Caco-2 (cell line): ENCODE data around the gene SLC15A1. TPM values are rescaled to one million over a fixed set of nuclear protein-coding genes. Genes with fewer than 3 reads are reported as not detected.
A peak's percentile ranks its signal among the peaks of the same experiment; 100 is the strongest.

Source experiments
- BruUV-seq: library from RNA; stranded (reverse); fragments of 400-500 nt; replicated peaks from 2 replicates; lab custom pipeline; 2021; lab: Mats Ljungman, UMichigan
- CTCF ChIA-PET: fragments of 300-600 bp; sonication (Branson Sonifier 250); formaldehyde crosslinking; loops from one replicate; lab custom pipeline; 2022; ENCODE audit warnings: antibody characterized with exemption; lab: Charles Lee
- POLR2A ChIA-PET: fragments of 300-600 bp; sonication (Branson Sonifier 250); formaldehyde crosslinking; loops from one replicate; lab custom pipeline; 2022; ENCODE audit warnings: antibody characterized with exemption; lab: Charles Lee
- DNase-seq, 2 experiments: peaks; one replicate each; pipeline versions ENCODE4 v3.0.0 to v3.0.0-alpha.2; 2020 to 2022
- H3K27me3 ChIP-seq: replicated peaks from 2 replicates; pipeline ENCODE4 v1.6.0; 2011; ENCODE audit warnings: low read length; ENCODE audit not compliant: control insufficient read depth, insufficient read depth
- H3K36me3 ChIP-seq: 2 replicates; pipeline ENCODE4 v1.5.1; 2011; ENCODE audit warnings: low read length; ENCODE audit not compliant: control insufficient read depth, insufficient read depth
- H3K4me1 ChIP-seq: fragments of 250-450 bp; sonication (Bioruptor Pico); 2 replicates; pipeline ENCODE4 v1.5.1; 2020; ENCODE audit warnings: mild to moderate bottlenecking
- H3K4me3 ChIP-seq: 2 replicates; pipeline ENCODE4 v1.5.1; 2011; ENCODE audit warnings: low read depth, mild to moderate bottlenecking, control low read depth, low read length
- H3K9me3 ChIP-seq: fragments of 250-450 bp; sonication (Bioruptor Pico); 2 replicates; pipeline ENCODE4 v1.5.1; 2020; ENCODE audit warnings: mild to moderate bottlenecking, moderate library complexity
- H3K27ac Mint-ChIP-seq: one replicate; pipeline ENCODE4 v1.8.0; 2022; ENCODE audit warnings: mixed read lengths; ENCODE audit not compliant: unreplicated experiment
- H3K27me3 Mint-ChIP-seq: one replicate; pipeline ENCODE4 v1.8.0; 2022; ENCODE audit warnings: mixed read lengths; ENCODE audit not compliant: insufficient read depth, unreplicated experiment
- H3K36me3 Mint-ChIP-seq: one replicate; pipeline ENCODE4 v1.8.0; 2022; ENCODE audit warnings: mild to moderate bottlenecking, mixed read lengths; ENCODE audit not compliant: insufficient read depth, unreplicated experiment
- H3K4me1 Mint-ChIP-seq: one replicate; pipeline ENCODE4 v1.8.0; 2022; ENCODE audit warnings: low read depth, mixed read lengths; ENCODE audit not compliant: unreplicated experiment
- H3K4me3 Mint-ChIP-seq: one replicate; pipeline ENCODE4 v1.8.0; 2022; ENCODE audit warnings: mild to moderate bottlenecking, moderate library complexity, mixed read lengths; ENCODE audit not compliant: unreplicated experiment
- H3K9me3 Mint-ChIP-seq: one replicate; pipeline ENCODE4 v1.8.0; 2022; ENCODE audit warnings: mixed read lengths; ENCODE audit not compliant: unreplicated experiment
- intact Hi-C: fragments of 100-400 bp; cut with micrococcal nuclease; formaldehyde crosslinking; loops from one replicate; pipeline ENCODE4 v1.10.0; 2022; ENCODE audit not compliant: unreplicated experiment
- total RNA-seq: library from RNA; stranded (reverse); gene quantifications from 2 replicates; pipeline ENCODE4 v1.2.3, GENCODE V29; 2022
- TF ChIP-seq, protein P1 (sequence below), 2 experiments: fragments of 200-600 bp in 1 of 2; IDR thresholded peaks; 1 replicate in 1 of 2; 2 replicates in 1 of 2; pipeline versions ENCODE4 v1.5.1 to v1.8.0; 2011 to 2022; ENCODE audit warnings: antibody characterized with exemption in 1 of 2, control low read depth in 1 of 2, inconsistent platforms in 1 of 2, low read depth in 1 of 2, low read length in 1 of 2, mild to moderate bottlenecking in 1 of 2, moderate library complexity in 1 of 2; ENCODE audit not compliant: insufficient read depth in 1 of 2, severe bottlenecking in 1 of 2, unreplicated experiment in 1 of 2

SLC15A1 gene
- total RNA-seq, 1 experiment from 2014 or later = 12.3 TPM

DNA sequence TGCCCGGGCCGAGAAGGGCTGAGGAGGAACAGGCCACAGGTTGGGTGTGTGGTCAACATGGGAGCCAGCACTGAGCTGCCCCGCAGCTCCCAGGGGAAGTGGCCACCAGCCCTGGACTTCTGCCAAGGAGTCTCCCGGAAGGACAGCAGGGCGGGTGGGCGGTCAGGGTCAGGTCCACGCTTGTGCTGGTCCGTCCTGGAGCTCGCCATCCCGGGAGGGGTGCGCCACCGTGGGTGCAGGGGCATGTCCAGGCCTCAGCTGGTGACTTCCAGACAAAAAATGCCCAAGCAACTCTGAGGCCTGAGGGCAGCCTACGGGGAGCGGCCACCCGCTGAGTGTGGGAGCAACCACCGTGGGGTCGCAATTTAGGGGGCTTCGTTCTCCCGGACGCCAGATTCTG is 21.4 kb upstream of the SLC15A1 start:
- Histone ChIP-seq H3K4me1 (peaks cover 42% of the 10 kb centered on the region), H3K27me3 (no peaks in the 10 kb centered on the region), H3K36me3 (no peaks in the 10 kb centered on the region), H3K9me3 (0 out of 2 replicates have a peak, but pooled peaks cover 4% of the 10 kb centered on the region), H3K4me3 (no peak overlapping the region)
- no peak for DNase-seq
- ChIA-PET POLR2A (no interaction called here), CTCF (no interaction called here)
- Mint-ChIP-seq H3K27ac (peak overlapping the region; percentile 22), H3K4me3 (no peak overlapping the region), H3K27me3 (no peaks in the 10 kb centered on the region), H3K36me3 (peaks cover 12% of the 10 kb centered on the region), H3K9me3 (peaks cover 8% of the 10 kb centered on the region), H3K4me1 (peaks cover 28% of the 10 kb centered on the region)
- no TSS peak for BruUV-seq
- TF ChIP-seq, protein P1, sequence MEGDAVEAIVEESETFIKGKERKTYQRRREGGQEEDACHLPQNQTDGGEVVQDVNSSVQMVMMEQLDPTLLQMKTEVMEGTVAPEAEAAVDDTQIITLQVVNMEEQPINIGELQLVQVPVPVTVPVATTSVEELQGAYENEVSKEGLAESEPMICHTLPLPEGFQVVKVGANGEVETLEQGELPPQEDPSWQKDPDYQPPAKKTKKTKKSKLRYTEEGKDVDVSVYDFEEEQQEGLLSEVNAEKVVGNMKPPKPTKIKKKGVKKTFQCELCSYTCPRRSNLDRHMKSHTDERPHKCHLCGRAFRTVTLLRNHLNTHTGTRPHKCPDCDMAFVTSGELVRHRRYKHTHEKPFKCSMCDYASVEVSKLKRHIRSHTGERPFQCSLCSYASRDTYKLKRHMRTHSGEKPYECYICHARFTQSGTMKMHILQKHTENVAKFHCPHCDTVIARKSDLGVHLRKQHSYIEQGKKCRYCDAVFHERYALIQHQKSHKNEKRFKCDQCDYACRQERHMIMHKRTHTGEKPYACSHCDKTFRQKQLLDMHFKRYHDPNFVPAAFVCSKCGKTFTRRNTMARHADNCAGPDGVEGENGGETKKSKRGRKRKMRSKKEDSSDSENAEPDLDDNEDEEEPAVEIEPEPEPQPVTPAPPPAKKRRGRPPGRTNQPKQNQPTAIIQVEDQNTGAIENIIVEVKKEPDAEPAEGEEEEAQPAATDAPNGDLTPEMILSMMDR (IDR thresholded peaks at IDR 0.05; ENCODE audit: insufficient read depth in 1 of 2, low read depth in 1 of 2, low read length in 1 of 2, severe bottlenecking in 1 of 2, unreplicated experiment in 1 of 2) = no peak
- intact Hi-C loops = loop anchor here (10.0 kb wide), 1 partner anchor 199 kb away; the partner anchor contains the start of gene STK24

DNA sequence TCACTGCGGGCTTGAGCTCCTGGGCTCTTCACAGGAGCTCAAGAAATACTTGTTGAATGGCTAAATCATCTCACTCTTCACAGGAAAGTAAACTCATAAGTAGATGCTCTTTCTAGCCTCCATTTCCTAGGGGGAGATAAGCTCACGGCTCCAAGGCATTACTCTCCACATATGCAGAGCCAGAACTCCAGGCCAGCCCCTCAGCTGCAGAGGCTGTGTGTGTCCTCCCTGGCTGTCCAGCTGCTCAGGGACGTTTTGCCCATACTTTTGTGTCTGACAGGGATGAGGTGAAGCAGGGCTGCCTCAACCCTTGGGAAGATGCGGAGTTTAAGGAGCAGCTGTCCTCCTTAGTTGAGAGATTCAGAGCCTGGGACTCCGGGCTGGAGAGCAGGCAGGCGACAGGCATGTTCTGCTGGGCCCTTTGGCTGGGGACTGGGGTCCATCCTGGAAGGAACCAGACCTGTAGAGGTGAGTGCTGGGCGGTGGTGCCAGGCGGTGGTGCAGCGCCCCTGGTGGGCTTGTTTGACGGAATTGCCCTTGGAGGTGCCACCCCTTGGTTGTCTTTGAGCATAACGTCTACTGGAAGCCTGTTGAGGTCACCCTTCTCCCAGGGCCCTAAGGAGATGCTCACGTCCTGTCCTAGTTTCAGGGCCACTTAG is 20.5 kb upstream of the SLC15A1 start:
- DNase-seq = peak in 1 of 2 experiments; percentile 33
- Mint-ChIP-seq H3K4me1 (peaks cover 28% of the 10 kb centered on the region), H3K27ac (peak overlapping the region; percentile 22), H3K9me3 (peaks cover 10% of the 10 kb centered on the region), H3K4me3 (no peak overlapping the region), H3K27me3 (no peaks in the 10 kb centered on the region), H3K36me3 (peaks cover 12% of the 10 kb centered on the region)
- ChIA-PET POLR2A (interaction anchor here (1.3 kb wide), 1 partner anchor 22 kb away, joined by 3 read pairs; no protein-coding TSS in a partner anchor), CTCF (interaction anchor here (1.0 to 1.1 kb wide), 2 partner anchors 10 to 19 kb away, joined by 3 read pairs; no protein-coding TSS in a partner anchor)
- TF ChIP-seq, protein P1 (IDR thresholded peaks at IDR 0.05; ENCODE audit: insufficient read depth in 1 of 2, low read depth in 1 of 2, low read length in 1 of 2, severe bottlenecking in 1 of 2, unreplicated experiment in 1 of 2) = peak in 1 of 2 experiments; percentile 7
- Histone ChIP-seq H3K27me3 (no peaks in the 10 kb centered on the region), H3K9me3 (0 out of 2 replicates have a peak, but pooled peaks cover 4% of the 10 kb centered on the region), H3K4me1 (peaks cover 42% of the 10 kb centered on the region), H3K36me3 (no peaks in the 10 kb centered on the region), H3K4me3 (no peak overlapping the region)
- BruUV-seq = no TSS peak
- intact Hi-C loops = loop anchor here (10.0 kb wide), 1 partner anchor 198 kb away; the partner anchor contains the start of gene STK24

GRCh38 chr13:98771838-98772611 is 19.6 kb upstream of the SLC15A1 start:
- Mint-ChIP-seq H3K27me3 (no peaks in the 10 kb centered on the region), H3K27ac (peak overlapping the region; percentile 22), H3K9me3 (peaks cover 10% of the 10 kb centered on the region), H3K36me3 (peaks cover 12% of the 10 kb centered on the region), H3K4me3 (no peak overlapping the region), H3K4me1 (peaks cover 28% of the 10 kb centered on the region)
- intact Hi-C loops = loop anchor here (10.0 kb wide), 1 partner anchor 197 kb away; the partner anchor contains the start of gene STK24
- ChIA-PET POLR2A (interaction anchor here (1.3 kb wide), 1 partner anchor 21 kb away, joined by 3 read pairs; no protein-coding TSS in a partner anchor), CTCF (interaction anchor here (1.0 to 1.1 kb wide), 2 partner anchors 10 to 20 kb away, joined by 3 read pairs; no protein-coding TSS in a partner anchor)
- H3K27me3 ChIP-seq = no peaks in the 10 kb centered on the region
- no TSS peak for BruUV-seq
- 0 out of 2 replicates have a peak, but pooled peaks cover 4% of the 10 kb centered on the region for H3K9me3 ChIP-seq
- no peak overlapping the region for H3K4me3 ChIP-seq
- H3K36me3 ChIP-seq = no peaks in the 10 kb centered on the region
- TF ChIP-seq, protein P1 (IDR thresholded peaks at IDR 0.05; ENCODE audit: insufficient read depth in 1 of 2, low read depth in 1 of 2, low read length in 1 of 2, severe bottlenecking in 1 of 2, unreplicated experiment in 1 of 2) = no peak
- peaks cover 39% of the 10 kb centered on the region for H3K4me1 ChIP-seq
- DNase-seq = peak; percentile 32 to 64
